PFSK-1 (cell line): Measurements from ENCODE around the gene ATP6V1G2.

ENCODE experiments used
- FOXP2 ChIP-seq: optimal IDR thresholded peaks from 2 replicates; pipeline ENCODE3; 2011; ENCODE audit warnings: borderline replicate concordance, control low read depth, inconsistent platforms; ENCODE audit not compliant: insufficient read depth; ENCODE audit errors: extremely low read length, extremely low read depth
- POLR2AphosphoS5 ChIP-seq: IDR thresholded peaks from 2 replicates; pipeline ENCODE4 v1.6.1; 2012; ENCODE audit warnings: low read depth, mild to moderate bottlenecking, control low read depth, low read length, moderate library complexity
- REST ChIP-seq, 2 experiments: IDR thresholded peaks; 2 replicates each; pipeline versions ENCODE4 v1.6.1 to v1.8.0; 2011 to 2012; ENCODE audit warnings: low read depth in 2 of 2, low read length in 2 of 2, control low read depth in 1 of 2, inconsistent platforms in 1 of 2, mild to moderate bottlenecking in 1 of 2, moderate library complexity in 1 of 2; ENCODE audit not compliant: insufficient read depth in 1 of 2
- SIN3A ChIP-seq: IDR thresholded peaks from 2 replicates; pipeline ENCODE4 v1.6.1; 2012; ENCODE audit warnings: mild to moderate bottlenecking, low read length, moderate library complexity, borderline replicate concordance; ENCODE audit not compliant: insufficient read depth
- TAF1 ChIP-seq: IDR thresholded peaks from 2 replicates; pipeline ENCODE4 v1.6.1; 2012; ENCODE audit warnings: low read length, control low read depth, borderline replicate concordance; ENCODE audit not compliant: insufficient read depth

GRCh38 chr6:31532644-31533454 is 13.6 kb downstream of the ATP6V1G2 start:
- TF ChIP-seq POLR2AphosphoS5 (peak; percentile 10; the same call in 1 of the 2 replicates), TAF1 (no peak), REST (IDR thresholded peaks at IDR 0.05; ENCODE audit: insufficient read depth in 1 of 2, low read depth in 2 of 2, low read length in 2 of 2) (no peak), SIN3A (no peak), FOXP2 (no peak)
